GM23248 (cell line): Measurements from ENCODE around the gene PRKAR1B.

Experiments used
- EZH2 ChIP-seq: fragments of 200-600 bp; sonication (generic); IDR thresholded peaks from 2 replicates; pipeline ENCODE4 v1.6.1; 2018; ENCODE audit warnings: antibody characterized with exemption, mild to moderate bottlenecking; ENCODE audit not compliant: insufficient read depth, poor library complexity, severe bottlenecking
- EZH2phosphoT487 ChIP-seq: fragments of 200-600 bp; sonication (generic); IDR thresholded peaks from 2 replicates; pipeline ENCODE4 v1.6.1; 2018; ENCODE audit warnings: antibody characterized with exemption, moderate library complexity, mild to moderate bottlenecking, low read depth; ENCODE audit not compliant: insufficient read depth

GRCh38 chr7:618539-619367, 108.3 kb downstream of the PRKAR1B start:
- TF ChIP-seq EZH2 = no peak
- TF ChIP-seq EZH2phosphoT487 = no peak
